Caki2 (cell line): ENCODE data around the gene FAM209A. TPM values are rescaled to one million over a fixed set of nuclear protein-coding genes. Genes with fewer than 3 reads are reported as not detected.

Experiments used
- total RNA-seq: library from RNA; depleted of rRNA; stranded (reverse); fragments of >200 nt; shearing (Covaris generic); gene quantifications from 2 replicates; pipeline ENCODE4 v1.2.3, GENCODE V29; 2014; ENCODE audit warnings: low replicate concordance; rRNA removed

FAM209A gene
- total RNA-seq, 1 experiment from 2014 or later = not detected

Other genes starting within 250 kb of the FAM209A start
- gene FAM210B, start 165.8 kb upstream of the FAM209A start, total RNA-seq = 3.2 and 12.8 TPM in 2 replicates
- 74.5 and 95.5 TPM in 2 replicates for gene AURKA, start 132.5 kb upstream of the FAM209A start, total RNA-seq
- 42.7 and 61.1 TPM in 2 replicates for gene CSTF1, start 132.1 kb upstream of the FAM209A start, total RNA-seq
- not detected in 2 replicates for gene CASS4, start 112.5 kb upstream of the FAM209A start, total RNA-seq
- gene RTF2, start 56.1 kb upstream of the FAM209A start, total RNA-seq = 127 and 151 TPM in 2 replicates
- gene FAM209B, start 8.5 kb downstream of the FAM209A start, total RNA-seq = not detected in 2 replicates
- 7.6 and 13.0 TPM in 2 replicates for gene TFAP2C, start 104.6 kb downstream of the FAM209A start, total RNA-seq